Lung (tissue), 12 donors: ENCODE measurements around the gene SYCE1L. TPM values are rescaled to one million over a fixed set of nuclear protein-coding genes. Genes with fewer than 3 reads are reported as not detected.
"Not testable (repeated sequence)": the region's sequence is repeated elsewhere in the genome, so short reads cannot be mapped to it uniquely, and the experiment has no call there.

Source experiments
- ATAC-seq: fragments of 200-7000 bp; cut with Tn5 transposase; one replicate; pipeline ENCODE4 v1.9.1; 2020; ENCODE audit warnings: moderate number of reproducible peaks; ENCODE audit not compliant: insufficient read depth, low FRiP score
- DNase-seq, 3 donors: peaks; one replicate each; pipeline ENCODE4 v3.0.0-alpha.2; 2013 to 2017
- H3K27ac ChIP-seq, 2 donors: one replicate each; pipeline ENCODE4 v1.5.1; 2013; ENCODE audit warnings: mild to moderate bottlenecking in 2 of 2, moderate library complexity in 2 of 2, control low read depth in 1 of 2, inconsistent platforms in 1 of 2, low read depth in 1 of 2, low read length in 1 of 2
- H3K27me3 ChIP-seq, 3 donors: one replicate each; pipeline ENCODE4 v1.5.1; 2013; ENCODE audit warnings: low read length in 2 of 3; ENCODE audit not compliant: control insufficient read depth in 3 of 3, insufficient read depth in 3 of 3
- H3K36me3 ChIP-seq, 4 donors: one replicate each; pipeline ENCODE4 v1.5.1; 2013; ENCODE audit warnings: low read length in 4 of 4, mild to moderate bottlenecking in 1 of 4, moderate library complexity in 1 of 4; ENCODE audit not compliant: control insufficient read depth in 4 of 4, insufficient read depth in 4 of 4
- H3K4me1 ChIP-seq, 5 donors: one replicate each; pipeline ENCODE4 v1.5.1; 2013; ENCODE audit warnings: low read length in 5 of 5, mild to moderate bottlenecking in 2 of 5, moderate library complexity in 1 of 5; ENCODE audit not compliant: control insufficient read depth in 5 of 5, insufficient read depth in 5 of 5
- H3K4me3 ChIP-seq: one replicate; pipeline ENCODE4 v1.5.1; 2013; ENCODE audit warnings: mild to moderate bottlenecking, control low read depth, moderate library complexity
- H3K9ac ChIP-seq, 2 donors: one replicate each; pipeline ENCODE4 v1.5.1; 2013; ENCODE audit warnings: low read length in 2 of 2, control low read depth in 1 of 2; ENCODE audit not compliant: insufficient read depth in 1 of 2
- H3K9me3 ChIP-seq, 4 donors: one replicate each; pipeline ENCODE4 v1.5.1; 2013; ENCODE audit warnings: low read length in 3 of 4, mild to moderate bottlenecking in 1 of 4, moderate library complexity in 1 of 4; ENCODE audit not compliant: control insufficient read depth in 4 of 4, insufficient read depth in 3 of 4
- WGBS, 2 donors: extraction: QIAGEN DNeasy Blood & Tissue Kit; methylation state at CpG; one replicate each; pipeline ENCODE4 v1.1.7; 2013; 5-methylcytosine and 5-hydroxymethylcytosine counted together
- polyA plus RNA-seq, 2 donors: library from polyadenylated mRNA; stranded (reverse); fragments of 200-250 nt; gene quantifications; one replicate each; pipeline ENCODE4 v1.2.1, GENCODE V29; 2013
- total RNA-seq, 2 donors: library from RNA; depleted of rRNA in 1 of 2; stranded (reverse); fragments of >200 nt in 1 of 2; gene quantifications; one replicate each; pipeline ENCODE4 v1.2.1, GENCODE V29; 2014 to 2021
- TF ChIP-seq, protein P1 (sequence below): IDR thresholded peaks from 2 replicates; pipeline ENCODE4 v1.5.1; 2012; ENCODE audit warnings: mild to moderate bottlenecking; ENCODE audit errors: control extremely low read depth, extremely low read depth
- donor health status: control.
- donor health status: control.
- donor health status: Bipolar disorder and iron deficiency.
- donor health status: healthy.
- donor health status: DM: yes; HTN: yes; CAD: no.

Gene SYCE1L
- total and polyA plus RNA-seq, 4 donors: 1.4 to 6.9 (median 4.0) TPM; not detected in 1

DNA sequence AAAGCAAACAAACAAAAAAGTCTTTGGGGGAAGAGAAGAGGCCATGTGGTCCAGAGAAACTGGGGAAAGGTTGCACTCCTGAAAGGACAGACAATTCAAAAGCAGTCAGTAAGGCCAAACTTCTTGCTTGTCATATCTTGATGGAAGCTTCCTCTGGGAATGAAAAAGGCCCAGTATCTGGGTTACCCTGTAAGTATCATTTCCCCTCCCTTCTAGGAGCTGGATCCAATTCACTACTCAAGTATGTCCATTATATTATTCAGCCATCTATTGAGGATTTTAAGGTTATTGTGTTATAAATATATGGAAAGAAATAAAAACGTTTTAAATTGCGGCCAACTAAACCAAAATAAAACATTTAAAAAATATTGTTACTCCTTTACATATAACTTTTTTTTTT, 34.2 kb upstream of the SYCE1L start:
- H3K36me3 ChIP-seq: no peaks in the 10 kb centered on the region
- no peaks in the 10 kb centered on the region for H3K9me3 ChIP-seq
- WGBS, 2 donors: 90 to 97% methylated on average over 2 of the region's 2 CpGs
- ATAC-seq (no peak), DNase-seq (no peak)
- H3K4me3 ChIP-seq: no peak overlapping the region
- peaks cover 0 to 4% (median 0%) of the 10 kb centered on the region in 3 donors for H3K27me3 ChIP-seq
- H3K27ac ChIP-seq: no peak overlapping the region
- TF ChIP-seq, protein P1, sequence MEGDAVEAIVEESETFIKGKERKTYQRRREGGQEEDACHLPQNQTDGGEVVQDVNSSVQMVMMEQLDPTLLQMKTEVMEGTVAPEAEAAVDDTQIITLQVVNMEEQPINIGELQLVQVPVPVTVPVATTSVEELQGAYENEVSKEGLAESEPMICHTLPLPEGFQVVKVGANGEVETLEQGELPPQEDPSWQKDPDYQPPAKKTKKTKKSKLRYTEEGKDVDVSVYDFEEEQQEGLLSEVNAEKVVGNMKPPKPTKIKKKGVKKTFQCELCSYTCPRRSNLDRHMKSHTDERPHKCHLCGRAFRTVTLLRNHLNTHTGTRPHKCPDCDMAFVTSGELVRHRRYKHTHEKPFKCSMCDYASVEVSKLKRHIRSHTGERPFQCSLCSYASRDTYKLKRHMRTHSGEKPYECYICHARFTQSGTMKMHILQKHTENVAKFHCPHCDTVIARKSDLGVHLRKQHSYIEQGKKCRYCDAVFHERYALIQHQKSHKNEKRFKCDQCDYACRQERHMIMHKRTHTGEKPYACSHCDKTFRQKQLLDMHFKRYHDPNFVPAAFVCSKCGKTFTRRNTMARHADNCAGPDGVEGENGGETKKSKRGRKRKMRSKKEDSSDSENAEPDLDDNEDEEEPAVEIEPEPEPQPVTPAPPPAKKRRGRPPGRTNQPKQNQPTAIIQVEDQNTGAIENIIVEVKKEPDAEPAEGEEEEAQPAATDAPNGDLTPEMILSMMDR: no peak
- H3K4me1 ChIP-seq: peaks cover 0 to 2% (median 0%) of the 10 kb centered on the region in 5 donors
- no peak overlapping the region for H3K9ac ChIP-seq

DNA sequence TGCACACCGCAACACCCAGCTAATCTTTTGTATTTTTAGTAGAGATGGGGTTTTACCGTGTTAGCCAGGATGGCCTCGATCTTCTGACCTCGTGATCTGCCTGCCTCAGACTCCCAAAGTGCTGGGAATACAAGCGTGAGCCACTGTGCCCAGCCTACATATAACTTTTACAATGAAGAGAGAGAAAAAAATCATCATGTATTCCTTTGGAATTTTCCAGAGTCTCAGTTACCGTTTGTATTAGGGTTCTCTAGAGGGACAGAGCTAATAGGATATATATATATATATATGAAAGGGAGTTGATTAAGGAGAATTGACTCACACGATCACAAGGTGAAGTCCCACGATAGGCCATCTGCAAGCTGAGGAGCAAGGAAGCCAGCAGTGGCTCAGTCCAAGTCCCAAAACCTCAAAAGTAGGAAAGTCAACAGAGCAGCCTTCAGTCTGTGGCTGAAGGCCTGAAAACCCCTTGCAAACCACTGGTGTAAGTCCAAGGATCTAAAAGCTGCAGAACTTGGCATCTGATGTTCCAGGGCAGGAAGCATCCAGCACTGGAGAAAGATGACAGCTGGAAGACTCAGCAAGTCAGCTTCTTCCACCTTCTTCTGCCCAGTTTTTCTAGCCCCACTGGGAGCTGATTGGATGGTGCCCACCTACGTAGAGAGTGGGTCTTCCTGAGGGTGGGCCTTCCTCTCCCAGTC, 33.5 kb upstream of the SYCE1L start:
- H3K27ac ChIP-seq, H3K27me3 ChIP-seq, H3K36me3 ChIP-seq, H3K9me3 ChIP-seq, H3K4me3 ChIP-seq, ATAC-seq, H3K4me1 ChIP-seq, H3K9ac ChIP-seq: not testable (repeated sequence)
- DNase-seq: peak in 1 of 3 donors; percentile 18
- 86 to 87% methylated on average over 9 of the region's 9 CpGs for WGBS, 2 donors

DNA sequence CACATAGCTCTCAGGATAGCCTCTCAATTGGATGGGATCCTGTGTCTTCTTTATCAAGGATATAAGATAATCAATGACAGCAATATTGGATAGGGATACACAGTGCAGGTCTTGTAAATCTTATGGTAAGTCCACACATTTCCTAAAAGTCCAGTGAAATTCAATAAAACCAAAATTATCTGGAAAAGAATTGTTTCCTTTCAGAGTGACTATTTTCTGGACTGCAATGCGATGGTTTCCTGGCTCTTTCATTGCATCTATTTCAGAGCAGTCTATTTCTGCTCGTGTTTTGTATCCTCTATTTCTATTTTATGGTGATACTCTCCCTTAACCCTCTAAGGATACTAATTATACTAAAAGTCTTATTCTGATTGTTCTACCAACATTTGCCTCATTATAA, 32.5 kb upstream of the SYCE1L start:
- Histone ChIP-seq H3K9me3 (no peaks in the 10 kb centered on the region), H3K9ac (no peak overlapping the region), H3K4me1 (peaks cover 0 to 5% (median 0%) of the 10 kb centered on the region in 5 donors), H3K27ac (no peak overlapping the region), H3K4me3 (no peak overlapping the region), H3K27me3 (peaks cover 0 to 4% (median 0%) of the 10 kb centered on the region in 3 donors), H3K36me3 (no peaks in the 10 kb centered on the region)
- 74 to 87% methylated on average over 2 of the region's 2 CpGs for WGBS, 2 donors
- ATAC-seq (no peak), DNase-seq (no peak)
- TF ChIP-seq, protein P1: no peak

DNA sequence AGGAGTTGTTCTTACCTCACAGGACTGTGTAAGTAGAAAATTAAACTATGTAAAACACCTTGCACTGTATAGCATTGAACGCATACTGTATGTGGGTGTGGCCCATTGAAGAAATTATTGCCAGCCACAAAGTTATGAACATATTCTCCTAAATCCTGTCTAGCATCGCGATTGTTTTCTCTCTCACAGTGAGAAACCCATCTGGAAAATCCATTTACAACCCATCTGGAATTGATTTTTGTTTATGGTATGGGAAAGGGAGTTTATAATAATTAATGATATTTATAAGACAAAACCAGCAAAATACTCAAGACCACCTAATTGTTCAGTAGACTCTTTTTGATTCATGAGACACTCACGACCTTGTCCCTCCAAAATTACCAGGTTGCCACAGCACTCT, 30.3 kb upstream of the SYCE1L start:
- Histone ChIP-seq H3K27me3 (peaks cover 0 to 4% (median 0%) of the 10 kb centered on the region in 3 donors), H3K9ac (no peak overlapping the region), H3K4me3 (no peak overlapping the region), H3K36me3 (no peaks in the 10 kb centered on the region), H3K4me1 (peaks cover 0 to 5% (median 0%) of the 10 kb centered on the region in 5 donors), H3K9me3 (no peaks in the 10 kb centered on the region), H3K27ac (no peak overlapping the region)
- 71 to 77% methylated on average over 4 of the region's 4 CpGs for WGBS, 2 donors
- ATAC-seq (no peak), DNase-seq (no peak)
- TF ChIP-seq, protein P1: no peak
